ENCODE measurements around the gene TCP10L. TPM values are rescaled to one million over a fixed set of nuclear protein-coding genes. Genes with fewer than 3 reads are reported as not detected.

Gene TCP10L
- total and polyA plus RNA-seq, 10 of the 15 experiments (the other 5 are each of a cell fraction or from before 2014, with no cell fraction given): 0.11 to 0.45 (median 0.19) TPM; not detected in 3

DNA sequence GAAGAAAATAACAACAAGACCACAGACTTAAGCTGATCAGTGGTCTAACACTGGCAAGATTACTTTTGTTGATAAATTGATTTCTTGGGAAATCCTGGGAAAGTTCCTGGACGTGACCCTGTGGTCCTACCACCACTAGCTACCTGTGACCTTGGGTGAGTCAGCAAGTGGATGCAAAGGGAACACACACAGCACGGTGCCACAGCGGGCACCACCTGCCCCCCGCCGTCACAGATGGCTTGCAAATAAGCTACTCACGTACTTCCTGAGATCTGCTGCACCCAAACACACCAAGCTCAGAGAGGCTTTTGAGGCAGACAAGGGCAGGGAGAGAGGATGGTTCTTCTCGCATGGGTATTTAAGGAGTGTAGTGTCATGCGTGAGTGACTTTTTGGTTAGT lies 14.2 kb upstream of the TCP10L start:
- Histone ChIP-seq H2AFZ (ENCODE audit: control insufficient read depth, low read depth, low read length) (no peak overlapping the region), H3K4me1 (ENCODE audit: control insufficient read depth, insufficient read depth, low read length) (no peaks in the 10 kb centered on the region), H3K27ac (ENCODE audit: control insufficient read depth, insufficient read depth) (no peak overlapping the region), H3K4me3 (no peak overlapping the region), H3K27me3 (replicated peaks in 1 of 2; ENCODE audit: control insufficient read depth in 2 of 2, insufficient read depth in 2 of 2, low read length in 1 of 2) (no peaks in the 10 kb centered on the region), H3K4me2 (ENCODE audit: control insufficient read depth, insufficient read depth) (no peak overlapping the region), H4K20me1 (ENCODE audit: control insufficient read depth, insufficient read depth) (no peaks in the 10 kb centered on the region), H3K79me2 (ENCODE audit: control insufficient read depth, insufficient read depth, low read length) (no peaks in the 10 kb centered on the region), H3K36me3 (ENCODE audit: control insufficient read depth in 2 of 2, insufficient read depth in 2 of 2, low read length in 1 of 2) (peaks cover 5 to 18% of the 10 kb centered on the region in 2 experiments; a peak in 3 of 4 replicates), H3K9me3 (replicated peaks; ENCODE audit: control insufficient read depth, insufficient read depth, low read length) (no peaks in the 10 kb centered on the region), H3K9ac (ENCODE audit: control insufficient read depth, insufficient read depth, low read length) (no peak overlapping the region)
- BruUV-seq (replicated peaks): no TSS peak
- 41% methylated on average over 8 of the region's 8 CpGs for WGBS (ENCODE audit: insufficient coverage, insufficient replicate concordance, low lambda C conversion rate, missing lambda C conversion rate)
- RAD21 ChIA-PET (ENCODE audit: unreplicated experiment): interaction anchor here (0.6 to 3.2 kb wide), 2 partner anchors 175 to 196 kb away, joined by 3 to 17 read pairs; no protein-coding TSS in a partner anchor
- intact Hi-C loops (cut with micrococcal nuclease; ENCODE audit: unreplicated experiment) (no loop called here), in situ Hi-C loops (cut with MboI) (no loop called here)
- TF ChIP-seq RBBP5 (conservative IDR thresholded peaks at IDR 0.05) (no peak), RAD51 (IDR thresholded peaks at IDR 0.05) (no peak), RCOR1 (conservative IDR thresholded peaks at IDR 0.05; ENCODE audit: low read depth, low read length) (no peak), PML (IDR thresholded peaks at IDR 0.05; ENCODE audit: low read length) (no peak), SUPT20H (IDR thresholded peaks at IDR 0.05; ENCODE audit: borderline replicate concordance, control insufficient read depth, low read depth, low read length) (no peak), KLF5 (IDR thresholded peaks at IDR 0.05; ENCODE audit: partially characterized antibody) (no peak), SREBF1 (IDR thresholded peaks at IDR 0.05; ENCODE audit: low read length) (no peak), WRNIP1 (IDR thresholded peaks at IDR 0.05; ENCODE audit: borderline replicate concordance, low read depth, low read length) (no peak), HCFC1 (IDR thresholded peaks at IDR 0.05; ENCODE audit: low read length) (no peak), HDAC2 (IDR thresholded peaks at IDR 0.05) (no peak), TARDBP (IDR thresholded peaks at IDR 0.05; ENCODE audit: borderline replicate concordance) (no peak), PAX8 (IDR thresholded peaks at IDR 0.05) (no peak), IKZF2 (IDR thresholded peaks at IDR 0.05) (no peak)
- TF ChIP-seq, protein P1, sequence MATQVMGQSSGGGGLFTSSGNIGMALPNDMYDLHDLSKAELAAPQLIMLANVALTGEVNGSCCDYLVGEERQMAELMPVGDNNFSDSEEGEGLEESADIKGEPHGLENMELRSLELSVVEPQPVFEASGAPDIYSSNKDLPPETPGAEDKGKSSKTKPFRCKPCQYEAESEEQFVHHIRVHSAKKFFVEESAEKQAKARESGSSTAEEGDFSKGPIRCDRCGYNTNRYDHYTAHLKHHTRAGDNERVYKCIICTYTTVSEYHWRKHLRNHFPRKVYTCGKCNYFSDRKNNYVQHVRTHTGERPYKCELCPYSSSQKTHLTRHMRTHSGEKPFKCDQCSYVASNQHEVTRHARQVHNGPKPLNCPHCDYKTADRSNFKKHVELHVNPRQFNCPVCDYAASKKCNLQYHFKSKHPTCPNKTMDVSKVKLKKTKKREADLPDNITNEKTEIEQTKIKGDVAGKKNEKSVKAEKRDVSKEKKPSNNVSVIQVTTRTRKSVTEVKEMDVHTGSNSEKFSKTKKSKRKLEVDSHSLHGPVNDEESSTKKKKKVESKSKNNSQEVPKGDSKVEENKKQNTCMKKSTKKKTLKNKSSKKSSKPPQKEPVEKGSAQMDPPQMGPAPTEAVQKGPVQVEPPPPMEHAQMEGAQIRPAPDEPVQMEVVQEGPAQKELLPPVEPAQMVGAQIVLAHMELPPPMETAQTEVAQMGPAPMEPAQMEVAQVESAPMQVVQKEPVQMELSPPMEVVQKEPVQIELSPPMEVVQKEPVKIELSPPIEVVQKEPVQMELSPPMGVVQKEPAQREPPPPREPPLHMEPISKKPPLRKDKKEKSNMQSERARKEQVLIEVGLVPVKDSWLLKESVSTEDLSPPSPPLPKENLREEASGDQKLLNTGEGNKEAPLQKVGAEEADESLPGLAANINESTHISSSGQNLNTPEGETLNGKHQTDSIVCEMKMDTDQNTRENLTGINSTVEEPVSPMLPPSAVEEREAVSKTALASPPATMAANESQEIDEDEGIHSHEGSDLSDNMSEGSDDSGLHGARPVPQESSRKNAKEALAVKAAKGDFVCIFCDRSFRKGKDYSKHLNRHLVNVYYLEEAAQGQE (IDR thresholded peaks at IDR 0.05; ENCODE audit: low read depth, low read length): no peak
- ATAC-seq: no peak
- no peak for FAIRE-seq
- CTCF ChIA-PET: interaction anchor here (1.1 to 5.1 kb wide), 4 partner anchors 11 to 196 kb away, joined by 3 to 90 read pairs (median 26); partner anchors contain the start of gene CFAP298
- SMC1A ChIA-PET (ENCODE audit: uncharacterized antibody, unreplicated experiment): interaction anchor here (2.6 kb wide), 1 partner anchor 197 kb away, joined by 13 read pairs; no protein-coding TSS in a partner anchor
- DNase-seq (ENCODE audit: low read depth, low spot score): no peak
- POLR2A ChIA-PET: no interaction called here
